Measurements from ENCODE around the gene NUDT19.
A peak's percentile ranks its signal among the peaks of the same experiment; 100 is the strongest.
"Not testable (repeated sequence)": the region's sequence is repeated elsewhere in the genome, so short reads cannot be mapped to it uniquely, and the experiment has no call there.

Gene NUDT19

DNA sequence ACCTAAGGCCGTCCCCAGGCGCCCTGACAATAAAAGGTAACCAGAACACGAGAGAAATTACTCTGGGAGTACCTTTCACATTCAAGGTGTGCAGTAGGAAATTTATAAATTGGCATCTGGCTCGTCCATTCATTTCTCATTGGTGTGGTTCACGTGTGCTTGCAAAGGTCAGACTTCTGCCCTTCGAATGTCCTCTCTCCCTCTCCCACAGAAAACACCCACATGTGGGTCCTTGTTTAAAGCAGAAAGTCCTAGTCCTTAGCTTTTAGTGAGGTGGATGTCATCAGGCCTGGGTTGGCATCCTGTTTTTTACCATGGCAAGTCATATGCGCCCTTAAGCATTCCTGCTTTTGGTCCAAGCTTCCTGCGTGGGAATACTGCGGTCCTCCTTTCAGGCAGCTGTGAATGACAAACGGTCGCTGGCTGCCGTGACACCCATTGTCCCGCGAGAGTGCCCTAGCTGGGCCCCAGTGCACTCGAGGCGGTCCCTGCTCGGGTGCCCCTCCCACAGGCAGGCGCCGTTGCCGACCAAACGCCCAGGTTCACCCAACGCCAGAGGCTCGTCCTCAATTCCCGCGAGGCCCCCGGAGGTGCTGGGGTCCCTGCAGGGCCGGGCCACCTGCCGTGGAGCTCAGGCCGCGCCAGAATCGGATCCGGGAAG is at the start of gene NUDT19:
NUDT19 (plus strand) TSS at position 531 of the 661 bp plus-strand sequence. CDS start 140 bp downstream, outside the sequence.
- peak; percentile 58 for DNase-seq (ENCODE audit: low read depth)

GRCh38 chr19:32642771-32643170 is 48.9 kb upstream of the NUDT19 start:
- DNase-seq (ENCODE audit: low read depth) = no peak

- no peak for DNase-seq (ENCODE audit: low read depth)
These were observed 45.1 kb upstream of the NUDT19 start for GRCh38 chr19:32646556-32646955.

GRCh38 chr19:32647361-32647760 is 44.3 kb upstream of the NUDT19 start:
- DNase-seq (ENCODE audit: low read depth) = no peak

GRCh38 chr19:32649751-32650150 is 41.9 kb upstream of the NUDT19 start:
- DNase-seq (ENCODE audit: low read depth) = no peak

DNA sequence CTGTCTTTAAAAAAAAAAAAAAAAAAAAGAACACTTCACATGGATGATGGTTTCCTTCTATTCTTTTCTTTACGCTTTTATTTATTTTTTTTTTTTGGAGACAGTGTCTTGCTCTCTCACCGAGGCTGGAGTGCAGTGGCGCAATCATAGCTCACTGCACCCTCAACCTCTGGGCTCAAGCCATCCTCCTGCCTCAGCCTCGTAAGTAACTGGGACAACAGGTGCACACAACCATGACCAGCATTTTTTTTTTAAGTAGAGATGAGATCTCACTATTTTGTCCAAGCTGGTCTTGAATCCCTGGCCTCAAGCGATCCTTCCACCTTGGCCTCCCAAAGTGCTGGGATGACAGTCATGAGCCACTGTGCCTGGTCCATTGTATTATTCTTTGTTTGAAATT is 41.0 kb upstream of the NUDT19 start:
- no peak for DNase-seq (ENCODE audit: low read depth)

DNA sequence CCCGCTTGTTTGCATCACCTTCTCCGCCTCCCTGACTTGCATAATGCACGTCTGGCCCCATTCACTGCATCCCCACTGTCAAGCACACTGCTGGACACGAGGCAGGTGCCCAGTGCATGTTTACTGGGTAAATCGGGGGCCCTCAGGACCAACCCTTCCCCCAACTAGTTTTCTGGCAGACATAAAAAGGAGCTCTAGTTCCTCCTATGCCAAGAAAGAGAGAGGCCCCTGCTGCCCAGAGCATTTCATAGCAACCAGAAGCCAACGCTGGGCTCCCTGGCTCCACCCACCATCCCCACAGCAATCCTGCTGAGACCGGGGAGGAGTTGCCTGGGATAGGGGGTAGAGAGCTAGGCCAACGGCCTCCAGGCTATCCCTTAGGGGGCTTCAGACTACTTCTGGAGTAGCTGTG is 39.9 kb upstream of the NUDT19 start:
- DNase-seq (ENCODE audit: low read depth) = no peak

- not testable (repeated sequence) for DNase-seq (ENCODE audit: low read depth)
These were observed 39.3 kb upstream of the NUDT19 start for GRCh38 chr19:32652331-32652730.

DNA sequence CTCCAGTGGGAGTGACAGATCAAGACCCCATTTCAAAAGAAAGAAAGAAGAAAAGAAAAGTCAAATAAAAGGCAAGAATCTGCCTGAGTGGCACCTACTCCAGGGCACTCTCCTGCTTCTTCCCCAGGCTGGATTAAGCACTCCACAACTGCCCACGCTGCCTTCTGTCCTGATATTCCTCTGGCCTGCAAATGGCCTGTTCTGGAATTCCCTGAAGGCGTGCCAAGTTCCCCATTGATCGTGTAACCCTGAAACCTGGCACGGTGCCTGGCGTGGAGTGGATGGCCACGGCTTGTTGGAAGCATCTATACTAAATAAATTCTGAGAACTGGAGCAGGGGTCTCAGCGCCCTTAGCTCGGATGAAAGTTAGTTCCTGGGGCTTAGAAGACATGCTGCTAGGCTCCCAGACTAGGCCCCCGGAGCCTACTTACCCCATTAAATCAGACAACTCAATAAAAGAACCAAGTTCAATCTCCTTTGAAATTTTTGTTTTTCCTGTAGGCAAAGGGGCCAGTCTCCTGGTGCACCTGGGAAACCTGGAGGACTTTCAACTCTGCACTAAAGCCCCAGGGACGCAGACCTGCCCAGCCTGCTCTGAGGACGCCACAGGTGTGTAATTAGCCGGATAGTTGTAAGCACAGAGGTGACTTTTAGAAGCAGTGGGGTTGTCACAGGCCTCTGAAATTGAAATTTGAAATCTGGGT is 38.6 kb upstream of the NUDT19 start:
- DNase-seq (ENCODE audit: low read depth) = no peak

- DNase-seq (ENCODE audit: low read depth) = no peak
These were observed 38.1 kb upstream of the NUDT19 start for GRCh38 chr19:32653599-32653915.

GRCh38 chr19:32656379-32656778 is 35.2 kb upstream of the NUDT19 start:
- DNase-seq (ENCODE audit: low read depth) = not testable (repeated sequence)

DNA sequence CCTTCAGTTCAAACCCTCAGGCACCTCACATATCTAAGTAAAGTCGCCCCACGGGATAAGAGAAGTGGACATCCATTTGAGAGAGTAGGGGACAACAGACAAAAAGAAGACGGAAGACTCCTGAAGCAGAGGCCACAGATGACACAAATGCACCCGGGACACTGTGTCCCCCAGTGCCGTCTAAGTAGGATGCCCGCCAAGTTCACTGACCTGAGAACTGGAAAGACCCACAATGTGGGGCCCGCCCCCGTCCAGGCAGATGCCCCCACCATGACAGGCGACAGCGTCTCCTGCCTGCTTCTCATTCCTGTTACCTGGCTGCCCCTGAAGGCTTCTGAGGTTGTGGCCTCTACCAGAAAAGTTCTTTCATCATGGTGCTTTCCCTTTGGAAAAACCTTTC is 33.5 kb upstream of the NUDT19 start:
- DNase-seq (ENCODE audit: low read depth) = no peak

- no peak for DNase-seq (ENCODE audit: low read depth)
These were observed 33.1 kb upstream of the NUDT19 start for GRCh38 chr19:32658527-32658926.

DNA sequence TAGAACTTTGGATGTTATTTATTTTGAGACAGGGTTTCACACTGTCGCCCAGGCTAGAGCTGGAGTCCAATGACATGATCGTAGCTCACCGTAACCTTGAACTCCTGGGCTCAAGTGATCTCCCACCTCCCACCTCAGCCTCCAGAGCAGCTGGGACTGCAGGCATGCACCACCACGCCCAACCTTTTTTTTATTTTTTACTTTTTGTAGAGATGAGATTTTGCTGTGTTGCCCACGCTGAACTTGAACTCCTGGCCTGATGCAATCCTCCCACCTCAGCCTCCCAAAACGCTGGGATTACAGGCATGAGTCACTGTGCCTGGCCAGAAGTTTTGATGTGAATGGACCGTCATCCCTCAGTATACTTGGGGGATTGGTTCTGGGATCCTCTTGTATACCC is 30.3 kb upstream of the NUDT19 start:
- no peak for DNase-seq (ENCODE audit: low read depth)

DNA sequence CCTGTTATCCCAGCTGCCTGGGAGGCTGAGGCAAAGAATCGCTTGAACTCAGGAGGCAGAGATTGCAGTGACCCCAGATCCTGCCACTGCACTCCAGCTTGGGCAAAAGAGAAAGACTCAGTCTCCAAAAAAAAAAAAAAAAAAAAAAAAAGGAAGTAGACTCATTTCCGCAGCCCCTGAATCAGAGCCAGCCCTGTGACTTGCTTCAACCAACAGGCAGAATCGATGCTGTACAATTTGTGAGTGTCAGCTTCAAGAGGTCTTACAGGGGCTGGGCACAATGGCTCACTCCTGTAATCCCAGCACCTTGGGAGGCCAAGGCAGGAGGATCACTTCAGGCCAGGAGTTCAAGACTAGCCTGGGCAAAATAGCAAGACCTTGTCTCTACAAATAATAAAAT is 29.4 kb upstream of the NUDT19 start:
- DNase-seq (ENCODE audit: low read depth) = peak; percentile 9

- no peak for DNase-seq (ENCODE audit: low read depth)
These were observed 25.5 kb upstream of the NUDT19 start for GRCh38 chr19:32666084-32666483.

DNA sequence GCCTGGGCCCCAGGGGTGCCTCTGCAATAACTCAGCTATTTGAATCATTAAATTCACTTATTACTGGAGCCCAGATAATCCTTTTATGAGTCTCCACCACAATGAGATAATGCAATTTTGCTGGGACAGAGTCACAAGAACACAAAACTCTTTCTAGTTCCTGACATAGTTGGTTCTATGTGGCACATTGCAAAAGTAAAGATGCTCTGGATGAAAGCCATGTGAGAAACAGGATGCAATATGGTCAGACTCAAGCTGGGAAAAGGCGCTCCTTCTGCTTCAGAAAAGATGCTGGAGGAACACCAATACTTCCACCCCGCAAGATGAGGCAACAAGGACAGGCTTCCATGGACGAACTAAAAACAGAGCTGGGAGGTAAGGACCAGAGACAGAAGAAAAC is 22.3 kb upstream of the NUDT19 start:
- DNase-seq (ENCODE audit: low read depth) = no peak

DNA sequence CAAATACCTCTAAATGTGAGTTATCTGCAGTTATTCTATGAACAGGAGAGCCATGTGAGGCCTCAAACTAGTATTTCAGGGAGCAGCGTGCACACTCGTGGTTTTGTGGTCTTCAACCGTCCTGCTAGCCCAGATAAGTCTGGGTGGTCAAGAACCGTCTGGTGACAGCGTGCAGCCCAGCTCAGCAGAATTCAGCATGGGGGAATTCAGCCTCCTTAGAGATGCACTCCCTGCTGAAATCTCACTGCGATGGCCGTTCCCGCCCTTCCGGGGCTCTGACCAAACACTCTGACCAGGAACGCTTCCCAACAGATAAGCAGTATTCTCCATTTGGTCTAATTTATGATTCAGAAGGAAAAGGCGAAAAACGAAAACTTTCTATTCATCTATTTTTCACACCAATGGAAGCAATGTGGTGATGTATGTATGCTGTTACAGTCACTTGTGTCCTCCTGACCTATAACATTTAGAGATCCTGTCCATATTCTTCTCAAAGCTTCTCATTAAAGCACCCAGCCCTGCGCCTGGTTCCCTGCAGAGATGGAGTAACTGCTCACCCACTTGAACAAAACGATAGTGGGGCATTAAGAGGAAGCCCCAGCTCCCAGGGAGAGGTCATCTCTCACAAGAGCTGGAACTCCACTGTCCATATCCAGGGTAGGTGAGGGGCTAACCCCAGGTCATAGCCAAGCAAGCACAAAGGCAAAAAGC is 19.6 kb upstream of the NUDT19 start:
- DNase-seq (ENCODE audit: low read depth) = no peak

GRCh38 chr19:32672841-32673240 is 18.8 kb upstream of the NUDT19 start:
- no peak for DNase-seq (ENCODE audit: low read depth)

GRCh38 chr19:32673573-32673972 is 18.0 kb upstream of the NUDT19 start:
- no peak for DNase-seq (ENCODE audit: low read depth)

DNA sequence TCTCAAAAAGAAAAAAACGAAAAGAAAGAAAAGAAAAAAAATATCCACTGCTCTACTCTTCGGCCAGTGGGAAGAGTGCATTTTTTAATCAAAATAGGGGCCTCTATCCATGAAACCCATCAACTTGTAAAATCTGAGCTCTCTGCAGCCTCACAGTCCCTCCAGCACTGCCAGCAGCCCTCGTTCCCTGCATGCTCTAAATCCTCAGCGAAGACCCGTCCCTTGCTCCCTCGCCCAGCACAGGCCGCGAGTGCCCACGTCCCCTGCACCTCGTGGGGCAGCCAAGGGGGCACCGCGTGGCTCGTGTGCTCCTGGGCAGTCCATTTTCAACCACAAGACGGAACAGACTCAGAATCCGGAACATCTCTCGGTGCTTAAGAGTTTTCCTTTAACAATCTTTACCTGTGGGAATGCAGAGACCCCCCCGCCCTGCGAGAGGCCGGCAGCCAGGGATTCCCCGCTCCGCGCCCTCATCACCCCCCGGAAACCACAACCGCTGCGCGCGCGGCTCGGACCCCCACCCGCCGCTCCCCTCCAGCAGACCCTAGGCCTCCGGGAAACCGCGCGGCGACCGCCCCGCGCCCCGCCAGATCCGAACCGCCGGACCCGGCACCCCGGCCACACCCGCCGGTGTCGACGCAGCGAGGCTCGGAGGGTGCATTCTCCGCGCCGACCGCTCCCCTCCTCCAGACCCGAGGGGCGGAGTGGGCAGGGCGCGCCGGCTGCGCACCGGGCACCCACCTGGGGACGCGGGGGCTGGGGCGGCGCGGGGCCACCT is 17.3 kb upstream of the NUDT19 start:
- DNase-seq (ENCODE audit: low read depth) = no peak

- DNase-seq (ENCODE audit: low read depth) = peak; percentile 95
These were observed 16.5 kb upstream of the NUDT19 start, which contains the start of gene ANKRD27 for GRCh38 chr19:32674931-32675719. Gene ANKRD27, minus strand, starts transcription at chr19:32675180. Its CDS starts 16,165 bp downstream, at chr19:32659015.

Measured in HS-5 (cell line).